ENCODE measurements around the gene EXOC3L2. TPM values are rescaled to one million over a fixed set of nuclear protein-coding genes. Genes with fewer than 3 reads are reported as not detected.
"Not testable (repeated sequence)": the region's sequence is repeated elsewhere in the genome, so short reads cannot be mapped to it uniquely, and the experiment has no call there.

EXOC3L2 gene
- total RNA-seq, 1 experiment from 2014 or later, result not detected

- Histone ChIP-seq H2AFZ (ENCODE audit: low read length) (no peak overlapping the region), H3K9me3 (ENCODE audit: low read length) (no peaks in the 10 kb centered on the region), H3K27me3 (ENCODE audit: low read length) (no peaks in the 10 kb centered on the region), H3F3A (ENCODE audit: low read length, unreplicated experiment) (no peaks in the 10 kb centered on the region), H3K9ac (ENCODE audit: low read length) (no peak overlapping the region), H3K27ac (ENCODE audit: low read length) (no peak overlapping the region), H4K20me1 (ENCODE audit: low read length) (no peaks in the 10 kb centered on the region), H3K4me3 (ENCODE audit: low read length) (no peak overlapping the region), H3K4me1 (ENCODE audit: insufficient read depth, low read length) (no peaks in the 10 kb centered on the region), H3K9me2 (replicated peaks; ENCODE audit: low read length) (no peaks in the 10 kb centered on the region), H3K4me2 (ENCODE audit: low read length) (no peak overlapping the region), H3K36me3 (ENCODE audit: low read depth, low read length) (peaks cover 7% of the 10 kb centered on the region; the same call in 1 of the 2 replicates), H3K79me2 (ENCODE audit: low read length) (no peaks in the 10 kb centered on the region)
- intact Hi-C loops (cut with micrococcal nuclease), result no loop called here
- TF ChIP-seq EZH2 (IDR thresholded peaks at IDR 0.05; ENCODE audit: low read length, unreplicated experiment) (no peak), EZH2phosphoT487 (IDR thresholded peaks at IDR 0.05; ENCODE audit: borderline replicate concordance, low read length) (no peak), CTCF (conservative IDR thresholded peaks at IDR 0.05; ENCODE audit: low read depth, low read length) (no peak)
- POLR2A ChIA-PET (ENCODE audit: unreplicated experiment), result no interaction called here
- DNase-seq, result no peak
- no peak for ATAC-seq
- CTCF ChIA-PET, result no interaction called here
- no TSS peak for BruUV-seq (replicated peaks)
Observed at GRCh38 chr19:45271735-45272108, 26.5 kb upstream of the EXOC3L2 start.

DNA sequence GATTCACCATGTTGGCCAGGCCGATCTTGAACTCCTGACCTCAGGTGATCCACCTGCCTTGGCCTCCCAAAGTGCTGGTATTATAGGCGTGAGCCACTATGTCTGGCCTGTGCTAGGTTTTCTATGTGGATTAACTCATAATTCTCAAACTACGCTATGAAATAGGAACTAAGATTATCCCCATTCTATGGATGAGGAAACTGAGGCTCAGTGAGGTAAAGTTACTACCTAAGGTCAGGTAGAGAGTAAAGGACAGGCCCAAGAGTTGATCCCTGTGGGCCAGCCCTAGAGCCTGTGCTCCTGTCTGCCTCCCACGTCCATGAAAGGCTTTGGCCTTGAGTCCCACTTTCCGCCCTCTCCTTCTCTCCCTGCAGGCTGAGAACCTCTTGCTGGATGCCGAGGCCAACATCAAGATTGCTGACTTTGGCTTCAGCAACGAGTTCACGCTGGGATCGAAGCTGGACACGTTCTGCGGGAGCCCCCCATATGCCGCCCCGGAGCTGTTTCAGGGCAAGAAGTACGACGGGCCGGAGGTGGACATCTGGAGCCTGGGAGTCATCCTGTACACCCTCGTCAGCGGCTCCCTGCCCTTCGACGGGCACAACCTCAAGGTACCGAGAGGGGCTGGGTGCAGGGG lies 26.0 kb upstream of the EXOC3L2 start:
- ChIA-PET POLR2A (ENCODE audit: unreplicated experiment) (no interaction called here), CTCF (no interaction called here)
- intact Hi-C loops (cut with micrococcal nuclease), result no loop called here
- Histone ChIP-seq H3K4me3 (ENCODE audit: low read length) (no peak overlapping the region), H3K27me3 (ENCODE audit: low read length) (no peaks in the 10 kb centered on the region), H4K20me1 (ENCODE audit: low read length) (no peaks in the 10 kb centered on the region), H3K4me2 (ENCODE audit: low read length) (no peak overlapping the region), H3K4me1 (ENCODE audit: insufficient read depth, low read length) (no peaks in the 10 kb centered on the region), H3F3A (ENCODE audit: low read length, unreplicated experiment) (no peaks in the 10 kb centered on the region), H3K79me2 (ENCODE audit: low read length) (no peaks in the 10 kb centered on the region), H3K36me3 (ENCODE audit: low read depth, low read length) (peaks cover 7% of the 10 kb centered on the region; the same call in 1 of the 2 replicates), H3K9ac (ENCODE audit: low read length) (no peak overlapping the region), H3K27ac (ENCODE audit: low read length) (no peak overlapping the region), H3K9me3 (ENCODE audit: low read length) (no peaks in the 10 kb centered on the region), H3K9me2 (replicated peaks; ENCODE audit: low read length) (no peaks in the 10 kb centered on the region), H2AFZ (ENCODE audit: low read length) (no peak overlapping the region)
- TF ChIP-seq EZH2 (IDR thresholded peaks at IDR 0.05; ENCODE audit: low read length, unreplicated experiment), result no peak
- TF ChIP-seq CTCF (conservative IDR thresholded peaks at IDR 0.05; ENCODE audit: low read depth, low read length), result no peak
- TF ChIP-seq EZH2phosphoT487 (IDR thresholded peaks at IDR 0.05; ENCODE audit: borderline replicate concordance, low read length), result no peak
- ATAC-seq, result no peak
- DNase-seq, result no peak
- no TSS peak for BruUV-seq (replicated peaks)

DNA sequence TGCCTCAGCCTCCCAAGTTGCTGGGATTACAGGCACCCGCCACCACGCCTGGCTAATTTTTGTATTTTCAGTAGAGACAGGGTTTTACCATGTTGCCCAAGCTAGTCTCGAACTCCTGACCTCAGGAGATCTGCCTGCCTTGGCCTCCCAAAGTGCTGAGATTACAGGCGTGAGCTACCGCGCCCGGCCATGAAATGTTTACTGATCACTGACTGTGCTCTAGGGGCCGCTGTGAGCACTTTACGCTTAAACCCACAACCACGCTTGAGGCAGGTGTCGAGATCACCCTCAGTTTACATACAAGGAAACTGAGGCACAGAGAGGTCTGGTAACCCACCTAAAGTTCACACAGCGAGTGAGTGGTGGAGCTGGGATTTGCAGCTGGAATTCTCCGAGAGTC lies 24.7 kb upstream of the EXOC3L2 start:
- ATAC-seq; H3K9ac ChIP-seq (ENCODE audit: low read length); CTCF ChIA-PET; H2AFZ ChIP-seq (ENCODE audit: low read length); H3K4me3 ChIP-seq (ENCODE audit: low read length); H3K9me3 ChIP-seq (ENCODE audit: low read length); H3K79me2 ChIP-seq (ENCODE audit: low read length); H4K20me1 ChIP-seq (ENCODE audit: low read length); H3K27ac ChIP-seq (ENCODE audit: low read length); DNase-seq; BruUV-seq (replicated peaks); H3K36me3 ChIP-seq (ENCODE audit: low read depth, low read length); H3K4me1 ChIP-seq (ENCODE audit: insufficient read depth, low read length); H3K9me2 ChIP-seq (replicated peaks; ENCODE audit: low read length); POLR2A ChIA-PET (ENCODE audit: unreplicated experiment); H3K27me3 ChIP-seq (ENCODE audit: low read length); H3K4me2 ChIP-seq (ENCODE audit: low read length); intact Hi-C loops (cut with micrococcal nuclease); H3F3A ChIP-seq (ENCODE audit: low read length, unreplicated experiment): not testable (repeated sequence)
